Ramos (cell line): Measurements from ENCODE around the gene FOXQ1.

Experiments
- in situ Hi-C: fragments of 300-500 bp; cut with MboI; formaldehyde crosslinking; loops from one replicate; pipeline ENCODE4 v1.14.3; 2022; ENCODE audit warnings: low sequenced_read_pairs; ENCODE audit not compliant: unreplicated experiment

FOXQ1 gene

GRCh38 chr6:1311400-1312202 is at the start of gene FOXQ1:
TSS of gene FOXQ1 (plus strand) at chr6:1312098. CDS start at chr6:1312705, 607 bp downstream.
- in situ Hi-C loops = no loop called here

- in situ Hi-C loops = no loop called here
Measured at GRCh38 chr6:1262704-1263038, 49.2 kb upstream of the FOXQ1 start.

- in situ Hi-C loops = no loop called here
Measured at GRCh38 chr6:1263039-1263849, 48.7 kb upstream of the FOXQ1 start.

- in situ Hi-C loops = no loop called here
Measured at GRCh38 chr6:1263850-1264377, 48.0 kb upstream of the FOXQ1 start.

GRCh38 chr6:1264619-1265445 is 47.1 kb upstream of the FOXQ1 start:
- in situ Hi-C loops = no loop called here

- in situ Hi-C loops = no loop called here
Measured at GRCh38 chr6:1266686-1267056, 45.2 kb upstream of the FOXQ1 start.

- in situ Hi-C loops = no loop called here
Measured at GRCh38 chr6:1267057-1267732, 44.7 kb upstream of the FOXQ1 start.

GRCh38 chr6:1267790-1268762 is 43.8 kb upstream of the FOXQ1 start:
- in situ Hi-C loops = no loop called here

GRCh38 chr6:1271071-1271763 is 40.7 kb upstream of the FOXQ1 start:
- in situ Hi-C loops = no loop called here

- in situ Hi-C loops = no loop called here
Measured at GRCh38 chr6:1278061-1278720, 33.7 kb upstream of the FOXQ1 start.

GRCh38 chr6:1279065-1279464 is 32.8 kb upstream of the FOXQ1 start:
- in situ Hi-C loops = no loop called here

- in situ Hi-C loops = no loop called here
Measured at GRCh38 chr6:1280666-1281300, 31.1 kb upstream of the FOXQ1 start.

- in situ Hi-C loops = no loop called here
Measured at GRCh38 chr6:1281746-1282145, 30.2 kb upstream of the FOXQ1 start.

- in situ Hi-C loops = no loop called here
Measured at GRCh38 chr6:1283501-1283900, 28.4 kb upstream of the FOXQ1 start.

- in situ Hi-C loops = no loop called here
Measured at GRCh38 chr6:1285556-1285955, 26.3 kb upstream of the FOXQ1 start.

- in situ Hi-C loops = no loop called here
Measured at GRCh38 chr6:1285956-1286355, 25.9 kb upstream of the FOXQ1 start.

GRCh38 chr6:1287103-1287591 is 24.8 kb upstream of the FOXQ1 start:
- in situ Hi-C loops = no loop called here
